Right renal pelvis (tissue), 4 donors: ENCODE data around the gene S100P. TPM values are rescaled to one million over a fixed set of nuclear protein-coding genes. Genes with fewer than 3 reads are reported as not detected.
"Not testable (repeated sequence)": the region's sequence is repeated elsewhere in the genome, so short reads cannot be mapped to it uniquely, and the experiment has no call there.

Experiments
- DNase-seq, 4 donors: peaks; one replicate each; pipeline ENCODE4 v3.0.0-alpha.2; 2013; ENCODE audit warnings: low read depth in 4 of 4, low spot score in 3 of 4, missing footprints in 1 of 4
- polyA plus RNA-seq, 4 donors: library from polyadenylated mRNA; unstranded; fragments of 120-200 nt; gene quantifications; one replicate each; pipeline ENCODE4 v1.2.1, GENCODE V29; 2013; ENCODE audit not compliant: insufficient read length in 4 of 4

Gene S100P
- polyA plus RNA-seq, 4 donors = 0.86 to 30.4 (median 17.4) TPM

DNA sequence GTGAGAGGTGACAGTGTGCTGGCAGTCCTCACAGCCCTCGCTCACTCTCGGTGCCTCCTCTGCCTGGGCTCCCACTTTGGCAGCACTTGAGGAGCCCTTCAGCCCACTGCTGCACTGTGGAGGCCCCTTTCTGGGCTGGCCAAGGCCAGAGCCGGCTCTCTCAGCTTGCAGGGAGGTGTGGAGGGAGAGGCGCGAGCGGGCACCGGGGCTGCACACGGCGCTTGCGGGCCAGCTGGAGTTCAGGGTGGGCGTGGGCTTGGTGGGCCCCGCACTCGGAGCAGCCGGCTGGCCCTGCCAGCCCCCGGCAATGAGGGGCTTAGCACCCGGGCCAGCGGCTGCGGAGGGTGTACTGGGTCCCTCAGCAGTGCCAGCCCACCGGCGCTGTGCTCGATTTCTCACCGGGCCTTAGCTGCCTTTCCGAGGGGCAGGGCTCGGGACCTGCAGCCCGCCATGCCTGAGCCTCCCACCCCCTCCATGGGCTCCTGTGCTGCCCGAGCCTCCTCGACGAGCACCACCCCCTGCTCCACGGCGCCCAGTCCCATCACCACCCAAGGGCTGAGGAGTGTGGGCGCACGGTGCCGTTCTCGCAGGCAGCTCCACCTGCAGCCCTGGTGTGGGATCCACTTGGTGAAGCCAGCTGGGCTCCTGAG is 21.0 kb upstream of the S100P start:
- DNase-seq = not testable (repeated sequence)

GRCh38 chr4:6673191-6673659 is 20.5 kb upstream of the S100P start:
- DNase-seq = not testable (repeated sequence)

- DNase-seq = peak; percentile 86 to 92 (median 90)
Measured at GRCh38 chr4:6673660-6674499, 19.8 kb upstream of the S100P start.

DNA sequence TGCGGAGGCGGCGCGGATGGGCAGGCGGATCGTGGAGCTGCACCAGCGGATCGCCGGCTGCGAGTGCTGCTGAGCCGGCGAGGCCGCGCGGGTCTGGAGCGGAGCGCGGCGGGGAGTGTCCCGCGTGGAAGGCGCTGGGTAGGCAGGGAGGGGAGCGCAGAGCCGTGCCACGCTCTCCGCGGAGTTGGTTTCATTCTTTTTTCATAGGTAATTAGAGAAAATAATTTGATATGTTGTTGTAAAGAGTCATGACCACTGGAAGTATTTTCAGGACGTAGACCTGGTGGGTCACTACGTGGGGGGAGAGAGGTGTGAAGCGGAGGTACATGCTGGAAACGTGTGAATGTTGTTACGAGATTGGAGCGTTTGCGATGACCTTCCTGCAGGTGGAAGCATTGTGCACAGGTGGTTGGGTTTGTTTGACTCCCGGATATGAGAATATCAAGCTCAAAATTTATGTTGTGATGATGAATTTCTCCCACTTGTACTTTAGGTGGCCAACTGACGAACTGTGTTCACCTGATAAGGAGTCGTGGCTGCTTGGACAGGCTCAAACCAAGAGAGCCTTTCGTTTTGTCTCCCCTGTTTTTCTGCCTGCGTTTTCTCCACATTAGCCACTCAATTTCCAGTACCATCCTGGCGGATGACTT is 19.1 kb upstream of the S100P start:
- DNase-seq = no peak

DNA sequence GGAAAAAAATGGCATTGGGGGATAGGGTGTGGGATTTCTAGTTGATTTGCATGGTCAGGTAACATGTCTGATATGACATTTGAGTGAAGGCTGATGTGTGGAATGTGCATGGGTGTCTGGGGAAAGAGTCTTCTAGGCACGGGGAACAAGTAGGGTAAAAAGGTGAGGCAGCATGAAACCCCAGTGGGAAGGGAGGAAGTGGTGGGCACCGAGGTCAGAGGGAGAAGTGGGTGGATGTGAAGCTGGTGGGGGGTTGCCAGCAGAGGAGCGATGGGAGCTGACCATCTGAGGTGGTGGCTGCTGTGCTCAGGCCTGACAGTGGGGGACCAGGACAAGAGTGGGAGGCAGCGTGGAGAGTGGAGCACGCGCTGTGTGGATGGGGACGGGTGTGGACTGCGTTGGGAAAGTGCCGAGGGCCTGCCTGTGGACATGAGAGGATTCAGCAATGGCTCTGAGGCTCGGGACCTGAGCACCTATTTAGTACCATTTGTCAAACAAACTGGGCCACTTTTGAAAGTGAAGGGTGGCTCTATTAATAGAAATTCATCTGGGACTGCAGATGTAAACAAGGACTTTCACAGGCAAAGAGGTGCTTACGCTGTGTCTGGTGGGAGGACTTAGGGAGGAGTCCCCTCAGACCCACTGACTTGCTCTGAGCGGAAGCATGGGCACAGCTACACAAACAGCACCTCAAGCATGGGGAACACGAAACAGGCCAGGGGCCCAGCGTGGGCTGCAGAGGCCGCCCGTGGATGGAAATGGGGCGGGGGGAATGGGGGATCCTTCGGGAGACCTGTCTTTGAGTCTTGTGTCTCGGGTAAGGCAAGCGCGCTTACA is 16.7 kb upstream of the S100P start:
- DNase-seq = no peak

DNA sequence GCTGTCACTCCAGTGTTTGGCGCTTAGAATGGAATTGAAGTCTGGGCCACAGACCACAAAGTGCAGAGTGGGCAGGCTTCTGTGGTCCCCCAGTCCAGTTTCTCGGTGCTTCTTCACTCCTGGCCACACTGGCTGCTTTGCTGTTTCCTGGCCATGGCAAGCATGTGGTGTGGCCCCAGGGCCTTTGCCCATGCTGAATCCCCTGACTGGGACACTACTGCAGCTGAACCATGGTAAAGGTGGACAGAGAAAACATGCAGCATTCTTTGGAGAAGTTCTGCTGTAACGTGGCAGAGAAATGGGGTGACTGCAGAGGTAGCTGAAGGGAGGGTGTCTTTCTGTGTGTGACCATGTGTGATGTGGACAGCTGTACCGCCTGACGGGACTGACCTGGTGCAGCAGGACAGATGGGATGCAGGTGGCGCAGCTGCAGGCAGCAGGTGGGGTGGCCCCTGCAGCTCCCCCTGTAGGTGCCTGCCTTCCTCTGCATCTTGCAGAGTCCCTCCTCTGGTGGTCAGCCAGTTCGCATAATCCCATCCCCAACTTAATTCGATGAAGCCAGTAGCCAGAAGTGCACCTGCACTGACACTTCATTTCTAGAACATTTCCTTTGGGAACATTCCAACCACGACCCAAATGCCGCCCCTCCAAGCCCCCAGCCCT is 13.2 kb upstream of the S100P start:
- no peak for DNase-seq

- no peak for DNase-seq
Measured at GRCh38 chr4:6681191-6681590, 12.5 kb upstream of the S100P start.

GRCh38 chr4:6682862-6683590 is 10.7 kb upstream of the S100P start:
- no peak for DNase-seq

- no peak for DNase-seq
Measured at GRCh38 chr4:6684656-6685055, 9.0 kb upstream of the S100P start.

- DNase-seq = no peak
Measured at GRCh38 chr4:6686104-6686787, 7.4 kb upstream of the S100P start.

DNA sequence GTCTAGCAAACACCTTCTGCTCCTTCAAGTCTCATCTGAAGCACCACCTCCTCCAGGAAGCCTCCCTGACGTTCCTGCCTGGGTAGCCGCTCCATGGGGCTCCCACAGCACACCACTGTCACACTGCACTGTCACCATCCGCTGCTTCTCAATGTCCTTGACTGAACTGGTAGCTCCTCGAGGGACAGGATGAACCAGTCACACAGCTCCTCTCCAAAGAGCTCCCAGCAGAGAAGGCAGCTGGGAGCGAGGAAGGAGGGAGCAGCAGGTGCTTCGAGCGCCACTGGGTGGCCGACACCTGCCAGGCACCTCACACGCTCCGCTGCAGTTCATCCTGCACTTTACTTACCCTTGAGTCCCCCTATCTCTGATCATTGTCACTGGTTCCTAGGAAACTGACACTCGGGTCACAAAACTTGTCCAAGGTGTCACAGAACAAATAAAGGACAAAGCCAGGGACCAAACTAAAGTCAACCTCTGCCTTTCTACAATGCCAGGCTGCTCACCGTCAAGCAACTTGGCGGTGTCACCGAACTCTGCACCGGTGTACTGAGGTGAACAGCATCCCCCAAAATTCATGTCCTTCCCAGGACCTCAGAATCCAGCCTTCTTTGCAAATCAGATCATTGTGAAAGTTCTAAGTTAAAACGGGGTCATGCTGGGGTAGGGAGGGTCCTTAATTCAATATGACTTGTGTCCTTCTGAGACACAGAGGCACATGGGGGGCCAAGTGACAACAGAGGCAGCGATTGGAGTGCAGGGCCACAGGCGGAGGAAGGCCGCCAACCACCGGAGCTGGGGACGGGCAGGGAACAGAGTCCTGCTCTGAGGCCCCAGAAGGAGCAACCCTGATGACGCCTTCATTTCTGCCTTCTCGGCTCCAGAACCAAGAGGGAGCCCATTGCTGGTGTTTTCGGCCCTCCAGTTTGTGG is 5.5 kb upstream of the S100P start:
- no peak for DNase-seq

DNA sequence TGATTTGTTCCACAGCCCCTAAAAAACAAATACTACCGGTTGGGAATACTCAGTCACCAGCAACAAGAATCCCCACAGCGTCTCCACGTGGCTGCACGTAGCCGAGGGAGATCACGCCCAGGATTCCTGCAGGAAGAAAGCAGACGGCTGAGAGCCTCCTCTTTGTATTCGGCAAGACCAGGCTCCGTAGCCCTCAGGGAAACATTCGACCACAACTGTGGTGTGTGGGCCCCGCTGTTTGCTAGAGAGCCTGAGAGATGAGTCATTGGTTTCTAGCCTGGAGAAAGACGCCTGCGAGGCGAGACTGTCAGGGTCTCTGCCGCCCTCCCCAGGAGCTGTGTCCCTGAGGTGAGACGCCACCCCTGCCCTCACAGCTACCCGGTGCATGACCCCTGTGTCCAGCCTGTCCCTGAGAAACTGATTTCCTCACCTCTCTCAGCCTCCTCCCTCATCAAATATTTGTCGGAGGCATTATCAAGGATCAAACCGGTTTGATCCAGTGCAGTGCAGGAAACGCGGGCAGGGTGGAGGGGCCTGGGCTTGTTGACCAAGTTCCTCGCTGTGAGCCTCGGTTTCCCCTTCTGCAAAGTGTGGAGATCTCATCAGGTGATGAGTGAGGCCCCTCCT is 4.7 kb upstream of the S100P start:
- DNase-seq = no peak

DNA sequence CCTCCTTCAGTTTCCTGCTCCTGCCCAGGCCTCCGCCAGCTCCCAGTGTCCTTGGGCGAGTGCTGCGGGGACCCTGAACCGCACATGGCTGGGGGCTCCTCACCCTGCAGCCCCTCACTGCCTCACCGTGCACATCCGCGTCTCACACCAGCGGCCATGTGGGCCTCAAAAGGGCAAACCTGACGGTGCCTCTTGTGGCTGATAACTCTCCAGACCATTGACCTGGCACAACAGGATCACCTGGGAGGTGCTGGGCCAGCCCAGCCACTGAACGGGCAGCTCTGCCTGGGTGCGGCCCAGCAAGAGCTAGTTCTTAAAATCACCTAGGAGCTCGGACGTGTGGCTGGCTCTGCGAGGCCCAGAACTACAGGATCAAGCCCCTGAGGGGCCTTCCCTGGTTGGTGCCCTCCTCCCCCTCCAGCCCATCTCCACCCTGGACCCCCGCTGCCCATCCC is 4.1 kb upstream of the S100P start:
- no peak for DNase-seq

DNA sequence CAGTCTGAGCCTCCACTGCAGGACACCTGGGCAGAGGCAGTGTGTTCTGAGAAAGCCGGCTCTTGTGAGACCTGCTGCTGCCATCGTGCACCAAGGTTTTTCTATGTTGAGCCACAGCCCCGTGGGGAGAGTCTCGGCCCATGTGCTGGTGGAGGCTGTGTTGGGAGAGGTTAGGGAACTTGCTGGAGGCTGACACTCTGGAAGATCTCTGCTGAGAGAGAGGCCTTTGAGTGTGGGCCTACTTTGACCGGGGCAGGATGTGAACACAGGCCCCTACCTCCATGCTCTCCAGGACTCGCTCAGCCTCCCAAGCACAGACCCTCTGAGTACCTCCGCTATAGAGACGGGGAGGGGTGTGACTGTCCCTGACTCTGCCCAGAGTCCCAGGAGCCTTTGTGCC is 1.3 kb upstream of the S100P start:
- DNase-seq = no peak

GRCh38 chr4:6692806-6693205 is 872 bp upstream of the S100P start:
- DNase-seq = no peak

- DNase-seq = no peak
Measured at GRCh38 chr4:6694177-6694901, 661 bp downstream of the S100P start.
